ENCODE measurements around the gene PHRF1. TPM values are rescaled to one million over a fixed set of nuclear protein-coding genes. Genes with fewer than 3 reads are reported as not detected.
A peak's percentile ranks its signal among the peaks of the same experiment; 100 is the strongest.

PHRF1 gene
- total RNA-seq, 1 donor = 27.5 TPM

DNA sequence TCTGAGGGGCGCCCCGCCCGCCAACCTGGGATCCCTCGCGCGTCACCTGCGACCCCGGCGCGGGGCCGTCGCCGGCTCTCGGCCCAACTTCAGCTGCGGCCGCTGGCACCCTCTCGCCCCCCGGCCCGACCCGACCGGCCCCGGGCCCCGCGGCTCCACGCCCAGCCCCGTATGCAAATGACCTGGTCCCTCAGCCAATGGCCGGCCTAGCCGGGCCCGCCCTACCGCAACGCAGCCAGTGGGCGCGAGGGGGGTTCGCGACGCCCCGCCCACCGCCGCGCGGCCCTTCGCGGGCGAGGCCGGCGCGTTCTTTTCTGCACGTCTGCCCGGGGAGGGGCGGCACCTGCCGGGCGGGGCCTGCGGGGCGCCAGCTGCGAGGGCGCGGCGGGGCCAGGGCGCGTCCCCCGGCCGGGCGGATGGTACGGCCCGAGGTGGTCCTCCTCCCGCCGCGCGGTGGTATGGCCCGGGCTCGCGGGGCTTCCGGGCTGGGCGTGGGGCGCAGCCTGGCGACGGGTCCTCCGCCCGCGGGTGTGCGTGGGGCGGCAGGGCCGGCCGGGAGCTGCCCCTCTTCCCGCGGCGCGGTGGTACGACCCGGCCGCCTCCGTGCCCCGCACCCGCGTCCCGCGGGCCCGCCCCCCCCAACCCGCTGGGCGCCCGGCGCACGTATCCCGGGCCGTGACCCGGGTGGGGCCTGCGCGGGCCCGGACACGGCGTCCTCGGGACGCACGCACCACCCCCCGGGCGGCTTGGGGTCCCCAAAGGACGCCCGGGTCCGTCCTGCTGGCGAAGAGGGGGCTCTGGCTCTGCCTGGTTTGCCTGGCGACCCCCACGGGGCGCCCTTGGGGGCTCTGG is 7.7 kb upstream of the PHRF1 start:
- peak; percentile 100 for DNase-seq (ENCODE audit: insufficient read length, low spot score, missing footprints)
- no peaks in the 10 kb centered on the region for H3K9me3 ChIP-seq (ENCODE audit: low read depth, low read length)
- H3K4me3 ChIP-seq (ENCODE audit: insufficient read depth, low read length) = peak overlapping the region; percentile 59
- peaks cover 2% of the 10 kb centered on the region for H4K20me1 ChIP-seq (ENCODE audit: insufficient read depth, low read length)
- H3K36me3 ChIP-seq (ENCODE audit: insufficient read depth, low read length) = no peaks in the 10 kb centered on the region
- H3K79me2 ChIP-seq (ENCODE audit: insufficient read depth, low read length) = no peaks in the 10 kb centered on the region
- peaks cover 2% of the 10 kb centered on the region for H3K4me1 ChIP-seq (ENCODE audit: insufficient read depth, low read length)
- peak overlapping the region; percentile 56 for H2AFZ ChIP-seq (ENCODE audit: low read length)
- peaks cover 14% of the 10 kb centered on the region for H3K27me3 ChIP-seq (ENCODE audit: insufficient read depth, low read length)
- TF ChIP-seq, protein P1, sequence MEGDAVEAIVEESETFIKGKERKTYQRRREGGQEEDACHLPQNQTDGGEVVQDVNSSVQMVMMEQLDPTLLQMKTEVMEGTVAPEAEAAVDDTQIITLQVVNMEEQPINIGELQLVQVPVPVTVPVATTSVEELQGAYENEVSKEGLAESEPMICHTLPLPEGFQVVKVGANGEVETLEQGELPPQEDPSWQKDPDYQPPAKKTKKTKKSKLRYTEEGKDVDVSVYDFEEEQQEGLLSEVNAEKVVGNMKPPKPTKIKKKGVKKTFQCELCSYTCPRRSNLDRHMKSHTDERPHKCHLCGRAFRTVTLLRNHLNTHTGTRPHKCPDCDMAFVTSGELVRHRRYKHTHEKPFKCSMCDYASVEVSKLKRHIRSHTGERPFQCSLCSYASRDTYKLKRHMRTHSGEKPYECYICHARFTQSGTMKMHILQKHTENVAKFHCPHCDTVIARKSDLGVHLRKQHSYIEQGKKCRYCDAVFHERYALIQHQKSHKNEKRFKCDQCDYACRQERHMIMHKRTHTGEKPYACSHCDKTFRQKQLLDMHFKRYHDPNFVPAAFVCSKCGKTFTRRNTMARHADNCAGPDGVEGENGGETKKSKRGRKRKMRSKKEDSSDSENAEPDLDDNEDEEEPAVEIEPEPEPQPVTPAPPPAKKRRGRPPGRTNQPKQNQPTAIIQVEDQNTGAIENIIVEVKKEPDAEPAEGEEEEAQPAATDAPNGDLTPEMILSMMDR (IDR thresholded peaks at IDR 0.05; ENCODE audit: extremely low read depth, low read depth, low read length) = no peak
- no peak overlapping the region for H3K27ac ChIP-seq (ENCODE audit: low read depth, low read length)
- peak overlapping the region; percentile 67 for H3K4me2 ChIP-seq (ENCODE audit: insufficient read depth, low read length)

DNA sequence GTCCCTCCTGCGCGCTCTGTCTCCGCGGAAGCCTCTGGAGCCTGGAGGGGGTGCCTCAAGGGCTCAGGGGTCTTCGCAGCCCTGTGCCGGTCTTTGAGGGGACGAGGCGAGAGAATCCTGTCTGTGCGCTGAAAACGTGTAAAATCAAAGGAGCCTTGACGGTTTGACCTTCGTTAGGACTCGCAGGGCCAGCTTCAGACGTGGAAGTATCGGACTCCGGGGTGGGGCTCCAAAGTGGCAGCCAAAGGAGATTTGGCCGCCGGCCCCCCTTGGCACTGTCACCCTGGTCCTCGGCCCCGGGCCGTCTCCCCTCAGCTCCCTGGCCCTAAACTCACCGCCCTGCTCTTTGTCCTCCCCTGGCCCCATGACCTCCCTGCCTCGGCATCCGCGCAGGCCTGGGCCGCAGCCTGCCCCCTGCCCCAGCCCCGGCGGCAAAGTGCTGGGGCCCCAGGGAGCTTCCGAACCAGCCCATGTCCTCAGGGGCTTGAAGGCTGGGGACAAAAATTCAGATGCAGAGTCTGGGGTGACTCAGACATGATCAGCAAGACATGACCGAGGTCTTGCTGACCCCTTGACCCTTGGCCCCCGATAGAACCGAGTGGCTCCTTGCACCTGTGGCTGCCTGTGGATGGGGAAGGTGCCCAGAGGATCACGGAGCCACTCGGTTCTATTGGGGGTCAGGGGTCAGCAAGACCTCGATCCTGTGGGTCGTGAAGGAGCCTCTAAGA is 6.9 kb upstream of the PHRF1 start:
- no peak for DNase-seq (ENCODE audit: insufficient read length, low spot score, missing footprints)
- Histone ChIP-seq H3K79me2 (ENCODE audit: insufficient read depth, low read length) (no peaks in the 10 kb centered on the region), H2AFZ (ENCODE audit: low read length) (peak overlapping the region; percentile 56), H3K27ac (ENCODE audit: low read depth, low read length) (no peak overlapping the region), H3K4me3 (ENCODE audit: insufficient read depth, low read length) (peak overlapping the region; percentile 59), H3K4me2 (ENCODE audit: insufficient read depth, low read length) (peak overlapping the region; percentile 67), H4K20me1 (ENCODE audit: insufficient read depth, low read length) (peaks cover 2% of the 10 kb centered on the region), H3K9me3 (ENCODE audit: low read depth, low read length) (no peaks in the 10 kb centered on the region), H3K36me3 (ENCODE audit: insufficient read depth, low read length) (no peaks in the 10 kb centered on the region), H3K4me1 (ENCODE audit: insufficient read depth, low read length) (peaks cover 2% of the 10 kb centered on the region), H3K27me3 (ENCODE audit: insufficient read depth, low read length) (peaks cover 14% of the 10 kb centered on the region)
- TF ChIP-seq, protein P1 (IDR thresholded peaks at IDR 0.05; ENCODE audit: extremely low read depth, low read depth, low read length) = no peak

DNA sequence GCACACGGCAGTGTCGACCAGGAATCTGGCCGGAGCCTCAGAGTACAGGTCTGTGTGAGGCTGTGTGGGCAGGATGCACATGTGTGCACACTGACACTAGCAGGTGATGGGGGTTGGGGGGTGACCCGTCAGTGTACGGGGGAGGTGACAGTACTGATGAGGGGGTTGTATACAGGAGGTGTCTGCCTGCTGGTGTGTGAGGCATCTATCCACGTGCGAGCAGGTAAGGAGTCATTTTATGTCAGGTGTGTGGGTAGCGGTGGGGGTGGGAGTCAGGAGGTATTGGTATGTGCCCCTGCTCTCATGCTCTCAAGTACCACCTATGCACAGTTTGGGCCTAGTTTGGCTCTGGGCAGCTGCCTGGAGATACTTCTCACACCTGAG is 4.5 kb upstream of the PHRF1 start:
- H3K4me1 ChIP-seq (ENCODE audit: insufficient read depth, low read length) = peaks cover 2% of the 10 kb centered on the region
- H4K20me1 ChIP-seq (ENCODE audit: insufficient read depth, low read length) = peaks cover 2% of the 10 kb centered on the region
- no peak overlapping the region for H3K4me3 ChIP-seq (ENCODE audit: insufficient read depth, low read length)
- peaks cover 20% of the 10 kb centered on the region for H3K27me3 ChIP-seq (ENCODE audit: insufficient read depth, low read length)
- H3K4me2 ChIP-seq (ENCODE audit: insufficient read depth, low read length) = no peak overlapping the region
- TF ChIP-seq, protein P1 (IDR thresholded peaks at IDR 0.05; ENCODE audit: extremely low read depth, low read depth, low read length) = no peak
- no peaks in the 10 kb centered on the region for H3K36me3 ChIP-seq (ENCODE audit: insufficient read depth, low read length)
- no peak for DNase-seq (ENCODE audit: insufficient read length, low spot score, missing footprints)
- no peaks in the 10 kb centered on the region for H3K9me3 ChIP-seq (ENCODE audit: low read depth, low read length)
- H2AFZ ChIP-seq (ENCODE audit: low read length) = no peak overlapping the region
- no peak overlapping the region for H3K27ac ChIP-seq (ENCODE audit: low read depth, low read length)
- peaks cover under 1% of the 10 kb centered on the region for H3K79me2 ChIP-seq (ENCODE audit: insufficient read depth, low read length)
